Epidermal melanocyte (primary cell): ENCODE results near the gene STK11.
"Not testable (repeated sequence)": the region's sequence is repeated elsewhere in the genome, so short reads cannot be mapped to it uniquely, and the experiment has no call there.

Source experiments
- DNase-seq: peaks from one replicate; pipeline ENCODE4 v3.0.0; 2011; ENCODE audit warnings: low spot score; ENCODE audit not compliant: insufficient read length

The STK11 gene

DNA sequence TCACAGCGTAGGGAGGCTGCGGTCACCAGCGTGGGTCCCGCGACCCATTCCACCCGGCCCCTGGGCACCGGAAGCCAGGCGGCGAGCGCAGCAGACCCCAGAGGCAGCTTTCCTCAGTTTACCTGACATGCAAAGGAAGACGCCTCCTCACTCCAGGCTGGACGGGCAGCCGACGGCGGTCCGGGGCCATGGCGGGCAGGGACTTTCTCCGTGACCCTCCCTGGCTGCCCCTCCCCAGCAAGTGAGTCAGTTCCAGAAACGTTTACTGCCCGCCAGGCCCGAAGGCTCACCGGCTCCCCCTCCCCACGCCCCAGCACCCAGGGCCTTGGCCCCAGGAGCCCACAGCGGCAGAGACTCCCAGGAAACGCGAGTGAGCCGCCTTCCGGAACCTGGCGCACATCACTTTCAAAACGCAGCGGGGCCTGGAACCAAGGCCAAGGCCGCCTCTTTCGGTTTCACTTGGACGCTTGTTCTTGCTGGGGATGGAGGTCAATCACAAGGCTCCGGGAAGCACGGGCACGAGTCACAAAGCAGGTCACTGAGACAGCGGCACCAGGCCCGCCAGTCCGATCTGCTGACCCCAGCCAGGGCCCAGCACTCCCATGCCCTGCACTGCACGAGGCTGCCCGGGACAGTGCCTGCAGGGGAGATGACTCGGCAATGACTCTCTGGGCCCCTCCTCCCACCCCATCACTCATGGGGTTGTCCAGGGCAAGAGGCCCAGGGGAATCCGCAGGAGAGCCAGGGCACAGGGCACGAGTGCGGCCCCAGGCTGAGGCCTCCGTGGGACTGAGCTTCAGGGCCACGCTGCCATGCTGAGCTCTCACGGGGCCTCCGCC lies 36.8 kb upstream of the STK11 start:
- DNase-seq, result no peak

- no peak for DNase-seq
Measured at GRCh38 chr19:1169411-1169791, 36.2 kb upstream of the STK11 start.

- DNase-seq, result no peak
Measured at GRCh38 chr19:1169921-1170885, 35.4 kb upstream of the STK11 start.

- DNase-seq, result no peak
Measured at GRCh38 chr19:1170938-1171754, 34.4 kb upstream of the STK11 start.

DNA sequence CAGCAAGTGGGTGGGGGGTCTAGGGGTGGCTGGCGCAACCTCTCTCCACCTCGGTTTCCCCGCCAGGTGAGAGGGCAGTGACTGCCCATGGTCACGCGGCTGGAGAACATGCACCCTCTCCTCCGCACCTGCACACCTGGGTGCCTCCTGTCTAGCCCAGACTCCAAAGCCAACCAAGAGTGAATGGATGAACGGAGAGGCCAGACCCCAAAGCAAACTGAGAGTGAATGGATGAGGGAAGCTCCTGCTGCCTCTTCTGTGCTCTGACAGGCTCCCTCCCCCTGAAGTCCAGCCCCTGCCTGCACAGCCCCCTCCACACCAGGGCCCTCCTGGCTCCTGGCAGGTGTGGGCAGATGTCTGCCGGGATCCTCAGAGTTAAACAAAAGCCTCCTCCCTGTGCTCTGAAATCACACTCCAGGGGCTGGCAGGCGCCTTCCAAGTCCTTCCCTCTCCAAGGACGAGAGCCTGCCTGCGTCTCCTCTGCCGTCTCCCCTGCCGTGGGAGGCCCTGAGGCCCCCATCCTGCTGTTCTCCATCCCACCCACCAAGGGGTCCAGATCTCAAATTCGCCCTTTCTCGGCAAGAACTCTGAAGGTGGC lies 33.7 kb upstream of the STK11 start:
- no peak for DNase-seq

DNA sequence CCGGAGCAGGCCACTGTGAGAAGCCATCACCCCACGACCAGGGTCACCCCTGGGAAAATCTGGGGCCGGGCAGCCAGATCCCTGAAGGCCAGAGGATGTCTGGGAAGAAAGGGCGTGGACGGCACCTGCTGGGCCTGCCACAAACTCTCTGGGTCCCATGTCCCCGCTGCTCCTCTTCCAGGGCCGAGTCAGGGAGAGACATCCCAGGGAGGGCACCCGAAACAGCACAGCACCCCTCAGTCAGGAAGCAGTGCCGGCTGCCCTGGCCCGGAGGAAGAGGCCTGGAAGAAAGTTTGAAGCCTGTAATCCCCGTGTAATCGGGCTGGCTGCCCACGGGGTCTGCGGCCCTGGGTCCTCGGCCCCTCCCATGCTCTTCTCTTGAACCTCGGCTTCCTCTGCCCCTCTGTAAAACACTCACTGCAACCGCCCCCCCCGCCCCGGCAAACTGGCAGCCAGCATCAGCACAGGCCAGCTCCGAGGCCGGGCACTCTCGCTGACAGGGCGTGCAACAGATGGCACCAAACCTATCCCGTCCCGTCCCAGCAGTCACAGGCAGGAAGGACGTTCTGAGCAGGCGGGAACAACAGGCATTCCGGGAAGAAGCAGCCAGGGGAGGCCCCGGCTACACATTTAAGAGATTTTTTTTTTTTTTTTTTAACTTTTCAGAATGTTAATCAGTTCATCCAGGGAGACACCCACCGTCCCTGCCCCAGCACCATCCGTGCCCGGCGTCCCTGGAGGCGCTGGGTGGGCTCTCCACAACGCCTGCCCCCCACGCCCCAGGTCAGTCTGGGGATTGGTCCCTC lies 33.0 kb upstream of the STK11 start:
- peak; percentile 61 for DNase-seq

GRCh38 chr19:1173159-1173844 lies 32.3 kb upstream of the STK11 start:
- no peak for DNase-seq

DNA sequence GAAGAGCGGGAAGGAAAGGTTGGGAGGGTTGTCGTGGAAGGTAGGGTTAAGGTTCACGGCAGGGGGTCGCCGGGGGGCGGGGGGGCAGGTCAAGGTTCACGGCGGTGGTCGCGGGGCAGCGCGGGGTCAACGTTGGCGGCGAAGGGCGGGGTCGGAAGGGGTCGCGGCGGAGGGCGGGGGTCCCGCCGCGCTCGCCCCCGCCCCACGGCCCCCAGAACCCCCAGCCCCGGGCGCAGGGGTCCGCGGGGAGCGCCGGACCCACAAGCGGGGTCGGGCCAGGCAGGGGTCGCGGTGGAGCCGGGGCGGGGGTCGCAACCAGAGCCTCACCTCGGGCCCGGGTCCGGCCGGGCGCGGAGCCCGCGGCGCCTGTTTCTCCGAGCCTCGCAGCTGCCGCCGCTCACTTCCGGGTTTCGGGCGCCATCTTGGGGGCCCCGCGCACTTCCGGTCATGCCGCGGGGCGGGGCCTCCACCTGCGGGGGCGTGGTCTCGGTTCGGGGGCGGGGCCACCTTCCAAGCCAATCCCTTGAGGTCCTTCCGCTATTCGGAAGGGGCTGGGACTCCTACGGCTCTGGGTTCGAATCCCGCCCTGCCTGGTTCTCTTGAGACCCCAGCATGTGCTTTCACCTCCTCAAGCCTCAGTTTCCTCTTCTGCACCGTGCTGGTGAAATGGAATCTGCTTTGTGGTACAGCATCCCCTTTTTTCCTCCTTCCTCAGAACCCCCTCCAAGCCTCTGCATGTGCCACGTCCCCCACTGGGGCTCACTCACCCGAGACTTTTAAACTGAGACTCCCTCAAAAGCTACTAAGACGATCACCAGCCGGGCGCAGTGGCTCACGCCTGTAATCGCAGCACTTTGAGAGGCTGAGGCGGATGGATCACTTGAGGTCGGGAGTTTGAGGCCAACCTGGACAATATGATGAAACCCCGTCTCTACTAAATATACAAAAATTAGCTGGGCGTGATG lies 31.5 kb upstream of the STK11 start, which contains the start of gene SBNO2:
Gene SBNO2, minus strand, starts transcription at position 424 of the 965 bp plus-strand sequence. CDS start 19,992 bp downstream, outside the sequence.
- peak; percentile 97 for DNase-seq

- DNase-seq, result no peak
Measured at GRCh38 chr19:1177322-1178114, 28.1 kb upstream of the STK11 start.

- no peak for DNase-seq
Measured at GRCh38 chr19:1181606-1182005, 24.0 kb upstream of the STK11 start.

- DNase-seq, result no peak
Measured at GRCh38 chr19:1182068-1182467, 23.5 kb upstream of the STK11 start.

- no peak for DNase-seq
Measured at GRCh38 chr19:1182727-1183126, 22.9 kb upstream of the STK11 start.

- DNase-seq, result no peak
Measured at GRCh38 chr19:1183543-1184172, 21.9 kb upstream of the STK11 start.

DNA sequence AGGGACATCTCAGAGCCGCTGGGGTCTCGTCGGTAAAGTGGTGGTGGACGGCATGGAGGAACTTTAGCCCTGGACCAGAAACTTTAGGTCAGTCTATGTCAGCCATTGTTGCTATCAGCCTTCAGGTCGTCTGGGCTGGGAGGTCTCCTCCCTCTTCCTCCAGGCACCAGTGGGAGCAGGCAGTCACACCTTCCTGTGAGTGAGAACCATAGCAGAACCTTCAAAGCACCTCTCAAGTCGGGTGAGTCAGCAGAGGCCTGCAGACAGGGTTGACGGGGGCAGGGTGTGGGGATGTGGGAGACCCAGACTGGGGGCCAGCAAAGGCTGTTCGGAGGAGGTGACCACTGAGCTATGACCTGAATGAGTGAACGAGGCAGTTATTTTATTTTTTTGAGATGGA lies 16.2 kb upstream of the STK11 start:
- no peak for DNase-seq

DNA sequence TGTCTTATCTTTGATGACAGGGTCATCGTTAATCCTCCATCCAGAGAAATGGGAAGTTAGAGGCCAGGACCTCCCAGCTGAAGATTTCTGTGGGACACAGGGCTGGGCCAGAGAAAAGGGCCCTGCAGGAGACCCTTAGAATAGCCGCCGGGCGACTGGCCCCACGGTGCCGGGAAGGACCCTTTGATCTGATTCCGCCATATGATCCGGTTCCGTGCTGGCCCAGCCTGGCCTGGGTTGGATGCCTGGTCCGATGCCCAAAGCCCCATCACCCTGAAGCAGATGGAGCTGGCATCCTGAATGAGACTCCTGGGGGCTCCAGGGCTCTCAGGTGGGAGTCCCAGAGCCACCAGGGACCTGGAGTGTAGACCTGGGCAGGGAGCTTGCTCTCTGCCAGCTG lies 6.0 kb upstream of the STK11 start:
- DNase-seq, result no peak

- DNase-seq, result not testable (repeated sequence)
Measured at GRCh38 chr19:1200614-1201013, 5.0 kb upstream of the STK11 start.
